Hepatic stellate cell (primary cell): ENCODE results near the gene AVL9.
"Not testable (repeated sequence)": the region's sequence is repeated elsewhere in the genome, so short reads cannot be mapped to it uniquely, and the experiment has no call there.

Experiments used
- DNase-seq: peaks from one replicate; pipeline ENCODE4 v3.0.0; 2011; ENCODE audit warnings: low spot score

AVL9 gene

GRCh38 chr7:32637611-32638010, 142.3 kb downstream of the AVL9 start:
- not testable (repeated sequence) for DNase-seq
